B cell (primary cell): ENCODE data around the gene ZNF827.

Source experiments
- EZH2 ChIP-seq: IDR thresholded peaks from 2 replicates; pipeline ENCODE4 v1.6.1; 2012; ENCODE audit warnings: borderline replicate concordance, low read depth, mild to moderate bottlenecking, moderate library complexity, low read length; ENCODE audit not compliant: insufficient read depth, poor library complexity, severe bottlenecking
- TF ChIP-seq, protein P1 (sequence below): fragments of 200-600 bp; IDR thresholded peaks from one replicate; pipeline ENCODE4 v1.8.0; 2022; ENCODE audit warnings: antibody characterized with exemption, mild to moderate bottlenecking

DNA sequence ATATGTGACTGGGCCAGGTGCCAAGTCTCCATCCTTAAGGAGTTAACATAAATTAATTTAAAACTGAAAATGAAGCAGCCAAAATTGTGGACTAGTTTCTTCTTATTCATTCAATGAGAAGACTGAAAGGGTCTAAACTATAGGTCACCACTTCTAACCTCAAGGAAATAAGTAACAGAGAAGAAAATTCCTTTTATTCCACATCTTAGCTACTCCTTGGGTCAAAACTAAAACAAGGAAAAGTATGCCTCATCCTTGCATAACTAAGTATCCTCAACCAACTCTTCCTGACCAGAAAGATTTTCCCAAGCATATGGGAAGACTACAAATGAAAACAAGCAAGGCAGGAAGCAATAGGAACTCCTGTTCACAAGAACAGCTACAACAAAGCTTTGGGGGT lies 71.2 kb downstream of the ZNF827 start:
- TF ChIP-seq EZH2: no peak
- TF ChIP-seq, protein P1, sequence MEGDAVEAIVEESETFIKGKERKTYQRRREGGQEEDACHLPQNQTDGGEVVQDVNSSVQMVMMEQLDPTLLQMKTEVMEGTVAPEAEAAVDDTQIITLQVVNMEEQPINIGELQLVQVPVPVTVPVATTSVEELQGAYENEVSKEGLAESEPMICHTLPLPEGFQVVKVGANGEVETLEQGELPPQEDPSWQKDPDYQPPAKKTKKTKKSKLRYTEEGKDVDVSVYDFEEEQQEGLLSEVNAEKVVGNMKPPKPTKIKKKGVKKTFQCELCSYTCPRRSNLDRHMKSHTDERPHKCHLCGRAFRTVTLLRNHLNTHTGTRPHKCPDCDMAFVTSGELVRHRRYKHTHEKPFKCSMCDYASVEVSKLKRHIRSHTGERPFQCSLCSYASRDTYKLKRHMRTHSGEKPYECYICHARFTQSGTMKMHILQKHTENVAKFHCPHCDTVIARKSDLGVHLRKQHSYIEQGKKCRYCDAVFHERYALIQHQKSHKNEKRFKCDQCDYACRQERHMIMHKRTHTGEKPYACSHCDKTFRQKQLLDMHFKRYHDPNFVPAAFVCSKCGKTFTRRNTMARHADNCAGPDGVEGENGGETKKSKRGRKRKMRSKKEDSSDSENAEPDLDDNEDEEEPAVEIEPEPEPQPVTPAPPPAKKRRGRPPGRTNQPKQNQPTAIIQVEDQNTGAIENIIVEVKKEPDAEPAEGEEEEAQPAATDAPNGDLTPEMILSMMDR: no peak
